Sigmoid colon (tissue), 7 donors: ENCODE results near the gene PPM1A. TPM values are rescaled to one million over a fixed set of nuclear protein-coding genes. Genes with fewer than 3 reads are reported as not detected.

Source experiments
- DNase-seq: peaks from one replicate; pipeline ENCODE4 v3.0.0-alpha.2; 2019
- H3K27ac ChIP-seq, 4 donors: fragments of 200-600 bp; sonication (generic); one replicate each; pipeline ENCODE4 v1.5.1; 2016 to 2019; ENCODE audit warnings: mild to moderate bottlenecking in 1 of 4
- H3K27me3 ChIP-seq, 3 donors: fragments of 200-600 bp; sonication (generic); one replicate each; pipeline ENCODE4 v1.5.1; 2019; ENCODE audit warnings: mild to moderate bottlenecking in 1 of 3
- H3K36me3 ChIP-seq, 4 donors: fragments of 200-600 bp; sonication (generic); one replicate each; pipeline ENCODE4 v1.5.1; 2016 to 2019
- H3K4me1 ChIP-seq, 4 donors: fragments of 200-600 bp; sonication (generic); one replicate each; pipeline ENCODE4 v1.5.1; 2017 to 2019
- H3K4me3 ChIP-seq, 4 donors: fragments of 200-600 bp; sonication (generic); one replicate each; pipeline ENCODE4 v1.5.1; 2017 to 2019; ENCODE audit warnings: mild to moderate bottlenecking in 2 of 4, moderate library complexity in 1 of 4
- H3K9me3 ChIP-seq, 4 donors: fragments of 200-600 bp in 3 of 4; sonication (generic) in 3 of 4; one replicate each; pipeline versions ENCODE4 v1.5.1 to v1.6.1; 2013 to 2019
- EP300 ChIP-seq, 4 donors: sonication (generic); formaldehyde crosslinking; IDR thresholded peaks; one replicate each; pipeline ENCODE4 v1.6.1; 2017; ENCODE audit warnings: antibody characterized with exemption in 4 of 4
- POLR2A ChIP-seq, 2 donors: fragments of 450-650 bp; IDR thresholded peaks; one replicate each; pipeline ENCODE4 v1.6.1; 2016; ENCODE audit warnings: antibody characterized with exemption in 2 of 2, mild to moderate bottlenecking in 2 of 2, moderate library complexity in 2 of 2
- POLR2AphosphoS5 ChIP-seq, 4 donors: sonication (generic); formaldehyde crosslinking; IDR thresholded peaks; one replicate each; pipeline ENCODE4 v1.6.1; 2017; ENCODE audit warnings: antibody characterized with exemption in 4 of 4
- WGBS, 2 donors: extraction: QIAGEN DNeasy Blood & Tissue Kit; methylation state at CpG; one replicate each; pipeline ENCODE4 v1.1.7; 2013; 5-methylcytosine and 5-hydroxymethylcytosine counted together
- intact Hi-C: fragments of 100-400 bp; cut with DNase I; formaldehyde crosslinking; loops from one replicate; pipeline ENCODE4 v1.15.1; 2023
- polyA plus RNA-seq, 3 donors: library from polyadenylated mRNA; stranded (reverse); fragments of 200-250 nt; gene quantifications; one replicate each; pipeline ENCODE4 v1.2.3, GENCODE V29; 2013
- total RNA-seq, 4 donors: library from RNA; depleted of rRNA; stranded (reverse); fragments of >200 nt; gene quantifications; one replicate each; pipeline ENCODE4 v1.1.0, GENCODE V29; 2016
- TF ChIP-seq, protein P1 (sequence below), 4 experiments: fragments of 450-650 bp in 3 of 4; fragments of 200-600 bp in 1 of 4; IDR thresholded peaks; one replicate each; pipeline ENCODE4 v1.5.1; 2016 to 2019; ENCODE audit warnings: antibody characterized with exemption in 4 of 4, mild to moderate bottlenecking in 3 of 4, moderate library complexity in 2 of 4
- donor health status: healthy with polysubstance abuse.
- donor health status: Bipolar disorder and iron deficiency.
- donor health status: healthy.

Gene PPM1A
- total and polyA plus RNA-seq, 7 donors = 34.9 to 116 (median 55.6) TPM

DNA sequence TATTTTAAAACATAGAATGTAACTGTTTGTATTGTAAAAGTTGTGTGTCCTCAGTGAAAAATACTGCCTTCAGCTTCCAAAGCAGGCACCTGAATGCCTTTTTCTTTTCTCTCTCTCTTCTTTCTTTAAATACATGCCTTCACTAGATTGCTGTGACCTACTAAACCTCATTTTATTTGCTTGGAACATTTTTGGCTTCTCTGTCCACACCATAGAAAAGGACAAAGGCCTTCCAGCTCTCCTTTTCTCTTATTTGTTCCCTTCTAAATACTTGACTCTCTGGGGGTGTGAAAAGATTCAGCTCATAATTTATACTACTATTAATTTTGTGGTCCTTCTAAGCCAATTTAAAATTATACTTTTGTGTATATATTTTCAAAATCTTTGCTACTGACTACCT lies 38.4 kb downstream of the PPM1A start:
- peaks cover 0 to 56% (median 4%) of the 10 kb centered on the region in 4 donors for H3K36me3 ChIP-seq
- DNase-seq = no peak
- H3K9me3 ChIP-seq = no peaks in the 10 kb centered on the region
- H3K4me1 ChIP-seq = peaks cover 0 to 6% (median 0%) of the 10 kb centered on the region in 4 donors
- H3K27me3 ChIP-seq = no peaks in the 10 kb centered on the region
- TF ChIP-seq EP300 (IDR thresholded peaks at IDR 0.05) = no peak
- TF ChIP-seq, protein P1, sequence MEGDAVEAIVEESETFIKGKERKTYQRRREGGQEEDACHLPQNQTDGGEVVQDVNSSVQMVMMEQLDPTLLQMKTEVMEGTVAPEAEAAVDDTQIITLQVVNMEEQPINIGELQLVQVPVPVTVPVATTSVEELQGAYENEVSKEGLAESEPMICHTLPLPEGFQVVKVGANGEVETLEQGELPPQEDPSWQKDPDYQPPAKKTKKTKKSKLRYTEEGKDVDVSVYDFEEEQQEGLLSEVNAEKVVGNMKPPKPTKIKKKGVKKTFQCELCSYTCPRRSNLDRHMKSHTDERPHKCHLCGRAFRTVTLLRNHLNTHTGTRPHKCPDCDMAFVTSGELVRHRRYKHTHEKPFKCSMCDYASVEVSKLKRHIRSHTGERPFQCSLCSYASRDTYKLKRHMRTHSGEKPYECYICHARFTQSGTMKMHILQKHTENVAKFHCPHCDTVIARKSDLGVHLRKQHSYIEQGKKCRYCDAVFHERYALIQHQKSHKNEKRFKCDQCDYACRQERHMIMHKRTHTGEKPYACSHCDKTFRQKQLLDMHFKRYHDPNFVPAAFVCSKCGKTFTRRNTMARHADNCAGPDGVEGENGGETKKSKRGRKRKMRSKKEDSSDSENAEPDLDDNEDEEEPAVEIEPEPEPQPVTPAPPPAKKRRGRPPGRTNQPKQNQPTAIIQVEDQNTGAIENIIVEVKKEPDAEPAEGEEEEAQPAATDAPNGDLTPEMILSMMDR (IDR thresholded peaks at IDR 0.05) = no peak
- TF ChIP-seq POLR2A (IDR thresholded peaks at IDR 0.05) = no peak
- TF ChIP-seq POLR2AphosphoS5 (IDR thresholded peaks at IDR 0.05) = no peak
- H3K4me3 ChIP-seq = no peak overlapping the region
- intact Hi-C loops = no loop called here
- no peak overlapping the region for H3K27ac ChIP-seq

- peaks cover 0 to 56% (median 6%) of the 10 kb centered on the region in 4 donors for H3K36me3 ChIP-seq
- 86 to 94% methylated on average over 1 of the region's 1 CpG for WGBS, 2 donors
- peaks cover 0 to 5% (median 0%) of the 10 kb centered on the region in 4 donors for H3K4me1 ChIP-seq
- no peak overlapping the region for H3K4me3 ChIP-seq
- intact Hi-C loops = no loop called here
- no peaks in the 10 kb centered on the region for H3K9me3 ChIP-seq
- DNase-seq = no peak
- TF ChIP-seq, protein P1 (IDR thresholded peaks at IDR 0.05) = no peak
- TF ChIP-seq POLR2AphosphoS5 (IDR thresholded peaks at IDR 0.05) (no peak), POLR2A (IDR thresholded peaks at IDR 0.05) (no peak), EP300 (IDR thresholded peaks at IDR 0.05) (no peak)
- H3K27ac ChIP-seq = no peak overlapping the region
- no peaks in the 10 kb centered on the region for H3K27me3 ChIP-seq
Observed at GRCh38 chr14:60288279-60288678, 39.3 kb downstream of the PPM1A start.

DNA sequence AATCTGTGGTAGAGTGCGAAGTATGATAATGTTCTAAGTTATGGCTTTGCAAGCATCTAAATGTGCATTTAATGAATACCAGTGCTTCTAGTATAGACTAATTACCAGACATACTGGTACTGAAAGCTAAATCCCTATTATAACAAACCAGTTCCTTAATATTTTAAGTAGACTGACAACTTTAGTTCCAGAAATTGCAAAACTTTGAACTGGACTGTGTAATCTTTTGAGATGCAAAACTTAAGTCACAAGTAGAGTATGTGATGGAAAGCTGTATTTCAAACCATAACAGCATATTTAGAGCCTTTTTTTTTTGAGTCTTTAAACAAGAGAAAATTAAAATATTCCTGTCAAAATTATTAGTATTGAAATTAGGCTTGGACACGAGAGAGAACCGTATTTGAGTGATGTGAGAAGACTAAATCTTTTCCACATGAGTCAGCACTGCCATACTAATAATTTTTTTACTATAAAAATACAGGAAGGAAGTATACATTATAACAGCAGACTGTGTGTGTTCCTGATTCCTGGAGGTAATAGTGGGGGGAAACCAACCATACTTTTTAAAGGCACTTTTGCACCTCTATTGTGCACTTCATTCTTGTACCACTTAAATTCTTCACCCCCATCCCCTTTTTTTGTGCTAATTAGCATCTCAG lies 45.5 kb downstream of the PPM1A start:
- no peak for DNase-seq
- Histone ChIP-seq H3K9me3 (no peaks in the 10 kb centered on the region), H3K4me3 (no peak overlapping the region), H3K36me3 (peaks cover 0 to 37% (median 3%) of the 10 kb centered on the region in 4 donors), H3K27me3 (no peaks in the 10 kb centered on the region), H3K4me1 (peaks cover 0 to 3% (median 0%) of the 10 kb centered on the region in 4 donors), H3K27ac (no peak overlapping the region)
- intact Hi-C loops = no loop called here
- TF ChIP-seq POLR2AphosphoS5 (IDR thresholded peaks at IDR 0.05) = no peak
- 86 to 93% methylated on average over 3 of the region's 3 CpGs for WGBS, 2 donors

DNA sequence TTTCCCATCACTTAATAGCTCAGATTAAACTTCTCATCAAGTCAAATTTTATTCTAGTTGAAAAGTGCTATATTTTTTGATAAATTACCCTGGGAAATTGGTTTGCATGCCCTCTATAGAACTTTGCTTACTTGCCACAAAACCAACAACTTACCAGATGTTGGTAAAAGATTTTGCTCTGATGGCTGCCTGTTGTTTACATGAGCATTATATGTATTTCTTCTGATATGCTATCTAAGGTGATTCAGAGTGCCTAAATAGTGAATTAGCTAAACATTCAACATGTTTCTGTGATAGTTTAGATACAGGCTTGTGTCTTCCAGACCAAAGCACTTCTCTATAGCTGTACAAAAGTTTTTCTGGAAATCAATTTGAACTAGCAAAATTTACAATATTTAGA lies 51.0 kb downstream of the PPM1A start:
- intact Hi-C loops = no loop called here

DNA sequence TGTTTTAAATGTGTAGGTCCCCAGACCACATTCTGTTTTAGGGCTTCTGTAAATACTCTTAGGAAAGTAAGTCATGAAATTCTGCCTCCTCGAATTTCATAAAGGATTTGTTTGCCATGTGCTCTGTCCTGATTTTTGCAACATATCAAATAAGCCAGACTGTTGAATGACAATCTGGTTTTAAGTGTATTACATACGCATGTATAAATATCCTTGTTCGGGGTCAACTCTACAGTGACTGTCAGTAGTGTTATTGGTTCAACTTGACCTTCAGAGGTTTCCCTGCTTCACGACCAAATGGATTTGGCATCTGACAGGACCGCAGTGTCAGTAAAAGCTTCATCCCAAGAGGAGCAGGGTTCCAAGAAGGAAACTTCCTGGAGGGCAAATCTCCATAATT lies 52.7 kb downstream of the PPM1A start:
- H3K27me3 ChIP-seq = no peaks in the 10 kb centered on the region
- H3K36me3 ChIP-seq = peaks cover 0 to 6% (median 0%) of the 10 kb centered on the region in 4 donors
- H3K4me1 ChIP-seq = peaks cover 0 to 13% (median 10%) of the 10 kb centered on the region in 4 donors
- intact Hi-C loops = no loop called here
- TF ChIP-seq, protein P1 (IDR thresholded peaks at IDR 0.05) = no peak
- no peak for TF ChIP-seq POLR2AphosphoS5 (IDR thresholded peaks at IDR 0.05)
- no peak for TF ChIP-seq EP300 (IDR thresholded peaks at IDR 0.05)
- TF ChIP-seq POLR2A (IDR thresholded peaks at IDR 0.05) = no peak
- H3K9me3 ChIP-seq = peaks cover 0 to 3% (median 0%) of the 10 kb centered on the region in 4 donors
- H3K27ac ChIP-seq = no peak overlapping the region
- WGBS, 2 donors = 81 to 86% methylated on average over 5 of the region's 5 CpGs
- no peak overlapping the region for H3K4me3 ChIP-seq
- no peak for DNase-seq

More for the DNA sequence above, 51.0 kb downstream of the PPM1A start:
- no peak overlapping the region for H3K27ac ChIP-seq
- H3K36me3 ChIP-seq = peaks cover 0 to 6% (median 0%) of the 10 kb centered on the region in 4 donors
- H3K4me3 ChIP-seq = no peak overlapping the region
- H3K9me3 ChIP-seq = no peaks in the 10 kb centered on the region
- TF ChIP-seq POLR2AphosphoS5 (IDR thresholded peaks at IDR 0.05) (no peak), POLR2A (IDR thresholded peaks at IDR 0.05) (no peak), EP300 (IDR thresholded peaks at IDR 0.05) (no peak)
- TF ChIP-seq, protein P1 (IDR thresholded peaks at IDR 0.05) = no peak
- no peak for DNase-seq
- peaks cover 0 to 13% (median 10%) of the 10 kb centered on the region in 4 donors for H3K4me1 ChIP-seq
- no peaks in the 10 kb centered on the region for H3K27me3 ChIP-seq
